Activated CD8-positive, alpha-beta memory T cell treated with anti-CD3 and anti-CD28 coated beads for 1 hour (primary cell): Measurements from ENCODE around the gene TBXA2R.
"Not testable (repeated sequence)": the region's sequence is repeated elsewhere in the genome, so short reads cannot be mapped to it uniquely, and the experiment has no call there.

ENCODE experiments used
- DNase-seq, 2 donors: peaks; one replicate each; pipeline ENCODE4 v3.0.0-alpha.2; 2020; ENCODE audit warnings: low read depth in 1 of 2; ENCODE audit errors: extremely low read depth in 1 of 2

TBXA2R gene

GRCh38 chr19:3606690-3607289 lies at the start of gene TBXA2R:
Gene TBXA2R (minus strand): TSS chr19:3606875. CDS start chr19:3600634, 6,241 bp downstream.
- DNase-seq, result peak in 1 of 2 donors; percentile 31

- no peak for DNase-seq
These were observed 49.5 kb upstream of the TBXA2R start for GRCh38 chr19:3656073-3656746.

GRCh38 chr19:3655402-3656072 lies 48.9 kb upstream of the TBXA2R start:
- no peak for DNase-seq

- DNase-seq, result no peak
These were observed 47.3 kb upstream of the TBXA2R start for GRCh38 chr19:3653865-3654513.

GRCh38 chr19:3653081-3653795 lies 46.6 kb upstream of the TBXA2R start:
- DNase-seq, result no peak

GRCh38 chr19:3652422-3652821 lies 45.7 kb upstream of the TBXA2R start:
- no peak for DNase-seq

GRCh38 chr19:3651684-3652083 lies 45.0 kb upstream of the TBXA2R start:
- no peak for DNase-seq

GRCh38 chr19:3649888-3650287 lies 43.2 kb upstream of the TBXA2R start:
- DNase-seq, result no peak

- DNase-seq, result no peak
These were observed 41.6 kb upstream of the TBXA2R start for GRCh38 chr19:3648037-3648905.

GRCh38 chr19:3647102-3647501 lies 40.4 kb upstream of the TBXA2R start:
- not testable (repeated sequence) for DNase-seq

GRCh38 chr19:3646336-3647092 lies 39.8 kb upstream of the TBXA2R start:
- no peak for DNase-seq

- DNase-seq, result no peak
These were observed 39.1 kb upstream of the TBXA2R start for GRCh38 chr19:3645726-3646125.

GRCh38 chr19:3645067-3645396 lies 38.4 kb upstream of the TBXA2R start:
- no peak for DNase-seq

- DNase-seq, result no peak
These were observed 37.8 kb upstream of the TBXA2R start for GRCh38 chr19:3644351-3645066.

GRCh38 chr19:3643674-3644313 lies 37.1 kb upstream of the TBXA2R start:
- no peak for DNase-seq

- DNase-seq, result no peak
These were observed 36.5 kb upstream of the TBXA2R start for GRCh38 chr19:3642987-3643673.

- no peak for DNase-seq
These were observed 35.6 kb upstream of the TBXA2R start for GRCh38 chr19:3642296-3642695.
